Keratinocyte (primary cell): ENCODE data around the gene C2orf80. TPM values are rescaled to one million over a fixed set of nuclear protein-coding genes. Genes with fewer than 3 reads are reported as not detected.

Source experiments
- DNase-seq: peaks from one replicate; pipeline ENCODE4 v3.0.0-alpha.2; 2011; ENCODE audit warnings: low read depth, missing footprints, low spot score
- FAIRE-seq: peaks from 2 replicates; lab custom pipeline; 2011; peaks lifted over from hg19 to GRCh38; lab: Jason Lieb, UNC
- H2AFZ ChIP-seq: 2 replicates; pipeline ENCODE4 v1.6.0; 2012; ENCODE audit warnings: low read length, control low read depth, inconsistent platforms; ENCODE audit not compliant: control insufficient read depth
- H3K27ac ChIP-seq: 2 replicates; pipeline ENCODE4 v1.5.1; 2011; ENCODE audit warnings: low read length; ENCODE audit not compliant: control insufficient read depth, insufficient read depth
- H3K27me3 ChIP-seq: 3 replicates; pipeline ENCODE4 v1.6.0; 2011; ENCODE audit warnings: low read length; ENCODE audit not compliant: control insufficient read depth, insufficient read depth; ENCODE audit errors: extremely low read depth
- H3K36me3 ChIP-seq, 2 experiments: 2 replicates in 1 of 2; 3 replicates in 1 of 2; pipeline ENCODE4 v1.5.1; 2011; ENCODE audit warnings: low read length in 2 of 2, mild to moderate bottlenecking in 1 of 2; ENCODE audit not compliant: control insufficient read depth in 2 of 2, insufficient read depth in 2 of 2; ENCODE audit errors: extremely low read depth in 1 of 2
- H3K4me1 ChIP-seq: 3 replicates; pipeline ENCODE4 v1.5.1; 2011; ENCODE audit warnings: low read length; ENCODE audit not compliant: control insufficient read depth, insufficient read depth; ENCODE audit errors: extremely low read depth
- H3K4me2 ChIP-seq: 3 replicates; pipeline ENCODE4 v1.6.0; 2011; ENCODE audit warnings: low read depth, low read length; ENCODE audit not compliant: control insufficient read depth, insufficient read depth; ENCODE audit errors: extremely low read depth
- H3K4me3 ChIP-seq, 3 experiments: fragments of 200-600 bp in 1 of 3; sonication (generic) in 1 of 3; 2 replicates in 2 of 3; 3 replicates in 1 of 3; pipeline ENCODE4 v1.5.1; 2011 to 2016; ENCODE audit warnings: low read length in 3 of 3, mild to moderate bottlenecking in 3 of 3, control low read depth in 2 of 3, inconsistent platforms in 1 of 3, low read depth in 1 of 3, mixed read lengths in 1 of 3, mixed run types in 1 of 3, moderate library complexity in 1 of 3; ENCODE audit not compliant: control insufficient read depth in 2 of 3, insufficient read depth in 2 of 3; ENCODE audit errors: extremely low read depth in 1 of 3
- H3K79me2 ChIP-seq: 2 replicates; pipeline ENCODE4 v1.6.0; 2012; ENCODE audit warnings: low read length; ENCODE audit not compliant: control insufficient read depth, insufficient read depth
- H3K9ac ChIP-seq: 3 replicates; pipeline ENCODE4 v1.6.0; 2011; ENCODE audit warnings: low read length; ENCODE audit not compliant: control insufficient read depth, insufficient read depth; ENCODE audit errors: extremely low read depth
- H3K9me1 ChIP-seq: 3 replicates; pipeline ENCODE4 v1.6.0; 2011; ENCODE audit warnings: low read length; ENCODE audit not compliant: control insufficient read depth, insufficient read depth; ENCODE audit errors: extremely low read depth
- H3K9me3 ChIP-seq: 2 replicates; pipeline ENCODE4 v1.5.1; 2012; ENCODE audit warnings: low read depth, low read length; ENCODE audit not compliant: control insufficient read depth
- H4K20me1 ChIP-seq: 3 replicates; pipeline ENCODE4 v1.6.0; 2011; ENCODE audit warnings: low read length; ENCODE audit not compliant: control insufficient read depth, insufficient read depth; ENCODE audit errors: extremely low read depth
- EZH2 ChIP-seq: IDR thresholded peaks from one replicate; pipeline ENCODE4 v1.6.1; 2012; ENCODE audit warnings: inconsistent platforms, mild to moderate bottlenecking, low read length, moderate library complexity
- dilution Hi-C: fragments of 300-500 bp; cut with MboI; formaldehyde crosslinking; loops from one replicate; pipeline ENCODE4 v1.7.0; 2020; ENCODE audit warnings: low sequenced_read_pairs; ENCODE audit not compliant: extremely low pct_ligation_motif_present
- polyA plus RNA-seq, 5 experiments: library from polyadenylated mRNA; depleted of rRNA in 3 of 5; stranded (reverse) in 3 of 5; stranded (forward) in 1 of 5; unstranded in 1 of 5; fragments of >200 nt; gene quantifications; 1 replicate in 1 of 5; 2 replicates in 3 of 5; 3 replicates in 1 of 5; pipeline versions ENCODE4 v1.2.1 to v1.2.3, GENCODE V29; 2011 to 2012; ENCODE audit warnings: missing spikeins in 2 of 5, low read depth in 1 of 5, low replicate concordance in 1 of 5
- TF ChIP-seq, protein P1 (sequence below), 3 experiments: IDR thresholded peaks in 1 of 3; conservative IDR thresholded peaks in 1 of 3; optimal IDR thresholded peaks in 1 of 3; 2 replicates in 2 of 3; 3 replicates in 1 of 3; pipeline versions ENCODE3 to v1.5.1; 2011; ENCODE audit warnings: low read length in 3 of 3, mild to moderate bottlenecking in 3 of 3, moderate library complexity in 2 of 3, control low read depth in 1 of 3, inconsistent platforms in 1 of 3; ENCODE audit not compliant: insufficient read depth in 2 of 3; ENCODE audit errors: extremely low read depth in 1 of 3

Gene C2orf80
- polyA plus RNA-seq, 1 donor (not counting 4 experiments of a cell fraction or from before 2014, with no cell fraction given) = not detected

- Histone ChIP-seq H3K27me3 (no peaks in the 10 kb centered on the region), H2AFZ (no peak overlapping the region), H3K9me3 (no peaks in the 10 kb centered on the region), H3K9me1 (no peaks in the 10 kb centered on the region), H3K36me3 (peaks cover 3 to 9% of the 10 kb centered on the region in 2 experiments), H4K20me1 (no peaks in the 10 kb centered on the region), H3K79me2 (no peaks in the 10 kb centered on the region), H3K4me1 (no peaks in the 10 kb centered on the region), H3K4me3 (no peak overlapping the region), H3K9ac (no peak overlapping the region), H3K4me2 (no peak overlapping the region), H3K27ac (no peak overlapping the region)
- DNase-seq = no peak
- dilution Hi-C loops = no loop called here
- FAIRE-seq = no peak
- TF ChIP-seq, protein P1, sequence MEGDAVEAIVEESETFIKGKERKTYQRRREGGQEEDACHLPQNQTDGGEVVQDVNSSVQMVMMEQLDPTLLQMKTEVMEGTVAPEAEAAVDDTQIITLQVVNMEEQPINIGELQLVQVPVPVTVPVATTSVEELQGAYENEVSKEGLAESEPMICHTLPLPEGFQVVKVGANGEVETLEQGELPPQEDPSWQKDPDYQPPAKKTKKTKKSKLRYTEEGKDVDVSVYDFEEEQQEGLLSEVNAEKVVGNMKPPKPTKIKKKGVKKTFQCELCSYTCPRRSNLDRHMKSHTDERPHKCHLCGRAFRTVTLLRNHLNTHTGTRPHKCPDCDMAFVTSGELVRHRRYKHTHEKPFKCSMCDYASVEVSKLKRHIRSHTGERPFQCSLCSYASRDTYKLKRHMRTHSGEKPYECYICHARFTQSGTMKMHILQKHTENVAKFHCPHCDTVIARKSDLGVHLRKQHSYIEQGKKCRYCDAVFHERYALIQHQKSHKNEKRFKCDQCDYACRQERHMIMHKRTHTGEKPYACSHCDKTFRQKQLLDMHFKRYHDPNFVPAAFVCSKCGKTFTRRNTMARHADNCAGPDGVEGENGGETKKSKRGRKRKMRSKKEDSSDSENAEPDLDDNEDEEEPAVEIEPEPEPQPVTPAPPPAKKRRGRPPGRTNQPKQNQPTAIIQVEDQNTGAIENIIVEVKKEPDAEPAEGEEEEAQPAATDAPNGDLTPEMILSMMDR (optimal IDR thresholded peaks at IDR 0.05 in 1 of 3, IDR thresholded peaks at IDR 0.05 in 1 of 3, conservative IDR thresholded peaks at IDR 0.05 in 1 of 3; ENCODE audit: extremely low read depth in 1 of 3, insufficient read depth in 2 of 3, low read length in 3 of 3) = no peak
- TF ChIP-seq EZH2 = no peak
Observed at GRCh38 chr2:208234786-208235185, 45.0 kb upstream of the C2orf80 start.

DNA sequence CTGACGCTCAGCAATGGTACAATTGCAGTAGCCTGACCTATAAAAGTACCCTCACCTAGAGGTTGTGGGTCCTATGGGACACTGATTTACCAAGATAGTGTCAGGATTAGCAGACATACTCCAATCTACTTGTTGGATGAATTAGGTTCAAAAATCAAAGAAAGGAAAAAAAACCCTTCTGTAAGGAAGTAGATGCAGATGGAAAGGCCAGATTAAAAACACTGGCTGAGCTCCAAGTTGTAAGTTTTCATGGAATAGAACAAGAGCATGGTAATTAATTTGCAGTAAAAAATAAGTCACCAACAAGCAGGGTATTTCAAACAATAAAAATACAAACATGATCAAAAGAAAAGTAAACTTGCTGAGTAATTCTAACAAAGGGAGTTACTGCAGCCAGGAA is 38.6 kb upstream of the C2orf80 start:
- no peak for TF ChIP-seq EZH2
- TF ChIP-seq, protein P1 (optimal IDR thresholded peaks at IDR 0.05 in 1 of 3, IDR thresholded peaks at IDR 0.05 in 1 of 3, conservative IDR thresholded peaks at IDR 0.05 in 1 of 3; ENCODE audit: extremely low read depth in 1 of 3, insufficient read depth in 2 of 3, low read length in 3 of 3) = no peak
- no peak for DNase-seq
- no peaks in the 10 kb centered on the region for H3K27me3 ChIP-seq
- H3K36me3 ChIP-seq = no peaks in the 10 kb centered on the region
- H3K9me3 ChIP-seq = no peaks in the 10 kb centered on the region
- no peak overlapping the region for H2AFZ ChIP-seq
- no peaks in the 10 kb centered on the region for H4K20me1 ChIP-seq
- no peak for FAIRE-seq
- H3K4me2 ChIP-seq = no peak overlapping the region
- no peak overlapping the region for H3K27ac ChIP-seq
- H3K9ac ChIP-seq = no peak overlapping the region
- H3K9me1 ChIP-seq = no peaks in the 10 kb centered on the region
- dilution Hi-C loops = no loop called here
- no peak overlapping the region for H3K4me3 ChIP-seq
- H3K79me2 ChIP-seq = no peaks in the 10 kb centered on the region
- H3K4me1 ChIP-seq = peaks cover 5% of the 10 kb centered on the region
